CD14-positive monocyte (primary cell): Measurements from ENCODE around the gene NRG3. TPM values are rescaled to one million over a fixed set of nuclear protein-coding genes. Genes with fewer than 3 reads are reported as not detected.

Experiments used
- DNase-seq, 3 donors: peaks; one replicate each; pipeline ENCODE4 v3.0.0-alpha.2; 2011 to 2022
- H2AFZ ChIP-seq: 2 replicates; pipeline ENCODE4 v1.6.0; 2012; ENCODE audit warnings: mild to moderate bottlenecking, low read depth, low read length, inconsistent platforms; ENCODE audit not compliant: insufficient read depth, poor library complexity, severe bottlenecking
- H3K27ac ChIP-seq, 2 donors: 1 replicate in 1 of 2; 2 replicates in 1 of 2; pipeline ENCODE4 v1.5.1; 2012 to 2013; ENCODE audit warnings: low read length in 2 of 2, control low read depth in 1 of 2, inconsistent platforms in 1 of 2, low read depth in 1 of 2, mild to moderate bottlenecking in 1 of 2
- H3K27me3 ChIP-seq, 2 donors: one replicate each; pipeline versions ENCODE4 v1.6.0 to v1.6.1; 2011 to 2013; ENCODE audit warnings: low read length in 2 of 2; ENCODE audit not compliant: control insufficient read depth in 2 of 2, insufficient read depth in 2 of 2
- H3K36me3 ChIP-seq, 2 donors: replicated peaks in 1 of 2; 1 replicate in 1 of 2; 2 replicates in 1 of 2; pipeline versions ENCODE4 v1.5.1 to v1.6.1; 2012 to 2013; ENCODE audit warnings: low read length in 2 of 2, control low read depth in 1 of 2, inconsistent platforms in 1 of 2, mild to moderate bottlenecking in 1 of 2; ENCODE audit not compliant: insufficient read depth in 2 of 2, control insufficient read depth in 1 of 2
- H3K4me1 ChIP-seq, 2 donors: 1 replicate in 1 of 2; 2 replicates in 1 of 2; pipeline versions ENCODE4 v1.5.1 to v1.6.1; 2012 to 2013; ENCODE audit warnings: low read length in 2 of 2, control low read depth in 1 of 2, inconsistent platforms in 1 of 2, mild to moderate bottlenecking in 1 of 2, moderate library complexity in 1 of 2; ENCODE audit not compliant: insufficient read depth in 2 of 2, control insufficient read depth in 1 of 2
- H3K4me2 ChIP-seq: replicated peaks from 2 replicates; pipeline ENCODE3; 2012; ENCODE audit warnings: low read length, moderate library complexity, mild to moderate bottlenecking; ENCODE audit not compliant: poor library complexity, severe bottlenecking; ENCODE audit errors: extremely low read depth
- H3K4me3 ChIP-seq, 3 experiments: fragments of 200-600 bp in 1 of 3; sonication (generic) in 1 of 3; replicated peaks in 1 of 3; 1 replicate in 2 of 3; 2 replicates in 1 of 3; pipeline ENCODE4 v1.5.1; 2011 to 2013; ENCODE audit warnings: low read length in 3 of 3, mild to moderate bottlenecking in 3 of 3, control low read depth in 2 of 3, low read depth in 2 of 3, inconsistent platforms in 1 of 3, moderate library complexity in 1 of 3
- H3K79me2 ChIP-seq: 2 replicates; pipeline ENCODE4 v1.6.0; 2012; ENCODE audit warnings: mild to moderate bottlenecking, control low read depth, inconsistent platforms, low read length, moderate library complexity; ENCODE audit not compliant: insufficient read depth
- H3K9ac ChIP-seq: 2 replicates; pipeline ENCODE4 v1.6.0; 2017; ENCODE audit warnings: low read length, mild to moderate bottlenecking; ENCODE audit not compliant: insufficient read depth, poor library complexity, severe bottlenecking
- H3K9me3 ChIP-seq, 2 donors: replicated peaks in 1 of 2; 1 replicate in 1 of 2; 2 replicates in 1 of 2; pipeline versions ENCODE4 v1.5.1 to v1.6.1; 2012 to 2013; ENCODE audit warnings: low read length in 2 of 2, control low read depth in 1 of 2; ENCODE audit not compliant: control insufficient read depth in 1 of 2, insufficient read depth in 1 of 2
- H4K20me1 ChIP-seq: 2 replicates; pipeline ENCODE4 v1.6.0; 2012; ENCODE audit warnings: mild to moderate bottlenecking, low read length, control low read depth, moderate library complexity; ENCODE audit not compliant: insufficient read depth
- H3K27ac Mint-ChIP-seq, 7 donors: one replicate each; pipeline ENCODE4 v1.8.0; 2020; ENCODE audit warnings: mild to moderate bottlenecking in 7 of 7, mixed read lengths in 7 of 7, moderate library complexity in 6 of 7, inconsistent platforms in 2 of 7
- H3K27me3 Mint-ChIP-seq, 3 donors: one replicate each; pipeline ENCODE4 v1.8.0; 2021 to 2022; ENCODE audit warnings: low read depth in 3 of 3, mild to moderate bottlenecking in 3 of 3, mixed read lengths in 3 of 3, moderate library complexity in 3 of 3, inconsistent platforms in 1 of 3
- H3K36me3 Mint-ChIP-seq, 2 donors: one replicate each; pipeline ENCODE4 v1.8.0; 2020; ENCODE audit warnings: mixed read lengths in 2 of 2, inconsistent platforms in 1 of 2, mild to moderate bottlenecking in 1 of 2
- H3K4me1 Mint-ChIP-seq: one replicate; pipeline ENCODE4 v1.8.0; 2020; ENCODE audit warnings: mild to moderate bottlenecking, mixed read lengths
- H3K4me3 Mint-ChIP-seq, 2 donors: one replicate each; pipeline ENCODE4 v1.8.0; 2020; ENCODE audit warnings: mild to moderate bottlenecking in 2 of 2, mixed read lengths in 2 of 2, moderate library complexity in 1 of 2
- H3K9me3 Mint-ChIP-seq, 7 donors: one replicate each; pipeline ENCODE4 v1.8.0; 2020 to 2022; ENCODE audit warnings: mixed read lengths in 7 of 7, mild to moderate bottlenecking in 6 of 7, moderate library complexity in 6 of 7, inconsistent platforms in 2 of 7
- CTCF ChIP-seq: fragments of 200-600 bp; IDR thresholded peaks from one replicate; pipeline ENCODE4 v1.8.0; 2022; ENCODE audit warnings: antibody characterized with exemption, mild to moderate bottlenecking
- WGBS: methylation state at CpG from one replicate; pipeline ENCODE4 v1.1.5; 2013; ENCODE audit warnings: missing lambda C conversion rate; ENCODE audit not compliant: insufficient coverage; 5-methylcytosine and 5-hydroxymethylcytosine counted together
- intact Hi-C, 2 donors: fragments of 100-400 bp; cut with micrococcal nuclease; formaldehyde crosslinking; loops; one replicate each; pipeline versions ENCODE4 v1.15.0 to v1.15.1; 2023
- polyA plus RNA-seq, 3 donors: library from polyadenylated mRNA; depleted of rRNA in 1 of 3; unstranded in 2 of 3; stranded (reverse) in 1 of 3; fragments of 300-500 nt in 2 of 3; fragments of >200 nt in 1 of 3; fragmentation: Illumina TruSeq in 2 of 3; gene quantifications; 1 replicate in 2 of 3; 2 replicates in 1 of 3; pipeline ENCODE4 v1.2.3, GENCODE V29; 2012 to 2021

NRG3 gene
- polyA plus RNA-seq, 3 donors: not detected

DNA sequence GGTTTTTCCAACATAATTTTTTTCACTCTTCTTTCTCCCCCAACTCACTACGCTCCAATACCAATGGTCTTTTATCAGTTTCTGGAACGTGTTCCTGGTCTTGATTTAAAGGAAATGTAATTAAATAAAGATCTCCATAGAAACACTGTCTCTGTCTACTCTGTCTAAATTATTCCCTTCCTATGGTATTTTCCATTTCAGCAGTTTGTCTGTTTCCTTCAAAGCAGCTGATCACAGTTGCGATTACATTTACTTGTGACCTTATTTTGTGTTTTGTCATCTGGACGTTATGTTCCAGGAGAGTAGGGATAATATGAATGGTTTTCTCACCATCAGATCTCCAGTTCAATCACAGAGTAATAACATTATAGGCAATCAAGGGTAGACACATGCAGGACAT lies 359.2 kb downstream of the NRG3 start:
- no peak overlapping the region for H3K4me2 ChIP-seq
- no peak overlapping the region for H2AFZ ChIP-seq
- H3K4me3 ChIP-seq: no peak overlapping the region
- no peaks in the 10 kb centered on the region for H3K4me1 ChIP-seq
- H4K20me1 ChIP-seq: no peaks in the 10 kb centered on the region
- DNase-seq: no peak
- H3K79me2 ChIP-seq: no peaks in the 10 kb centered on the region
- H3K9me3 Mint-ChIP-seq: peaks cover 0 to 10% (median 4%) of the 10 kb centered on the region in 7 donors
- no peak overlapping the region for H3K27ac Mint-ChIP-seq
- no peak for TF ChIP-seq CTCF
- H3K36me3 Mint-ChIP-seq: no peaks in the 10 kb centered on the region
- WGBS: no CpG with 5 or more reads among the region's 4 CpGs
- no peaks in the 10 kb centered on the region for H3K4me1 Mint-ChIP-seq
- intact Hi-C loops: no loop called here
- H3K9ac ChIP-seq: no peak overlapping the region
- H3K9me3 ChIP-seq: peaks cover 0 to 6% of the 10 kb centered on the region in 2 donors
- H3K27me3 ChIP-seq: no peaks in the 10 kb centered on the region
- H3K27ac ChIP-seq: no peak overlapping the region
- H3K36me3 ChIP-seq: no peaks in the 10 kb centered on the region
- no peak overlapping the region for H3K4me3 Mint-ChIP-seq
- no peaks in the 10 kb centered on the region for H3K27me3 Mint-ChIP-seq

GRCh38 chr10:82236084-82236731 lies 361.2 kb downstream of the NRG3 start:
- H3K4me1 Mint-ChIP-seq: no peaks in the 10 kb centered on the region
- no peaks in the 10 kb centered on the region for H3K36me3 Mint-ChIP-seq
- H3K4me3 Mint-ChIP-seq: no peak overlapping the region
- TF ChIP-seq CTCF: no peak
- H3K9me3 Mint-ChIP-seq: peaks cover 0 to 10% (median 4%) of the 10 kb centered on the region in 7 donors
- H3K27me3 Mint-ChIP-seq: no peaks in the 10 kb centered on the region
- Histone ChIP-seq H2AFZ (no peak overlapping the region), H3K4me3 (no peak overlapping the region), H3K27me3 (no peaks in the 10 kb centered on the region), H4K20me1 (no peaks in the 10 kb centered on the region), H3K9me3 (no peaks in the 10 kb centered on the region), H3K79me2 (no peaks in the 10 kb centered on the region), H3K9ac (no peak overlapping the region), H3K4me2 (no peak overlapping the region), H3K4me1 (no peaks in the 10 kb centered on the region), H3K27ac (no peak overlapping the region), H3K36me3 (no peaks in the 10 kb centered on the region)
- no peak for DNase-seq
- intact Hi-C loops: no loop called here
- WGBS: 83% methylated on average over 2 of the region's 4 CpGs
- H3K27ac Mint-ChIP-seq: no peak overlapping the region
